ENCODE data around the gene C17orf50. TPM values are rescaled to one million over a fixed set of nuclear protein-coding genes. Genes with fewer than 3 reads are reported as not detected.
A peak's percentile ranks its signal among the peaks of the same experiment; 100 is the strongest.

The C17orf50 gene
- total and polyA plus RNA-seq, 9 donors: not detected

DNA sequence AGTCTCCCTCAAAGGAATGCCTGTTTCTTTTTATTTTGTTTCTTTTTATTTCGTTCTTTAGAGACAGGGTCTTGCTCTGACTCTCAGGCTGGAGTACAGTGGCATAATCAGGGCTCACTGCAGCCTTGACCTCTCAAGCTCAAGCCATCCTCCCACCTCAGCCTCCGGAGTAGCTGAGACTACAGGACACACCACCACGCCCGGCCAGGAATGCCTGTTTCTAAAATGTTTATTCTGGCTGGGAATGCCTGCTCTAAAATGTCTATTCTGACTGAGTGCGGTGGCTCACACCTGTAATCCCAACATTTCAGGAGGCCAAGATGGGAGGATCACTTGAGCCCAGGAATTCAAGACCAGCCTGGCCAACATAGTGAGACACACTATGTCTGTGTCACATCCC, 37.2 kb downstream of the C17orf50 start:
- Histone ChIP-seq H3K27ac (no peak overlapping the region), H3K36me3 (no peaks in the 10 kb centered on the region), H3K27me3 (no peaks in the 10 kb centered on the region), H3K9me3 (no peaks in the 10 kb centered on the region), H3K4me1 (ENCODE audit: insufficient read depth) (peaks cover 5% of the 10 kb centered on the region), H3K4me3 (no peak overlapping the region)
- no peak for TF ChIP-seq EP300 (IDR thresholded peaks at IDR 0.05)
- no peak for TF ChIP-seq POLR2A (IDR thresholded peaks at IDR 0.05)
- TF ChIP-seq, protein P1, sequence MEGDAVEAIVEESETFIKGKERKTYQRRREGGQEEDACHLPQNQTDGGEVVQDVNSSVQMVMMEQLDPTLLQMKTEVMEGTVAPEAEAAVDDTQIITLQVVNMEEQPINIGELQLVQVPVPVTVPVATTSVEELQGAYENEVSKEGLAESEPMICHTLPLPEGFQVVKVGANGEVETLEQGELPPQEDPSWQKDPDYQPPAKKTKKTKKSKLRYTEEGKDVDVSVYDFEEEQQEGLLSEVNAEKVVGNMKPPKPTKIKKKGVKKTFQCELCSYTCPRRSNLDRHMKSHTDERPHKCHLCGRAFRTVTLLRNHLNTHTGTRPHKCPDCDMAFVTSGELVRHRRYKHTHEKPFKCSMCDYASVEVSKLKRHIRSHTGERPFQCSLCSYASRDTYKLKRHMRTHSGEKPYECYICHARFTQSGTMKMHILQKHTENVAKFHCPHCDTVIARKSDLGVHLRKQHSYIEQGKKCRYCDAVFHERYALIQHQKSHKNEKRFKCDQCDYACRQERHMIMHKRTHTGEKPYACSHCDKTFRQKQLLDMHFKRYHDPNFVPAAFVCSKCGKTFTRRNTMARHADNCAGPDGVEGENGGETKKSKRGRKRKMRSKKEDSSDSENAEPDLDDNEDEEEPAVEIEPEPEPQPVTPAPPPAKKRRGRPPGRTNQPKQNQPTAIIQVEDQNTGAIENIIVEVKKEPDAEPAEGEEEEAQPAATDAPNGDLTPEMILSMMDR (IDR thresholded peaks at IDR 0.05): no peak
- intact Hi-C loops (cut with DNase I): no loop called here
- WGBS, 3 donors: 32 to 38% (median 37%) methylated on average over 5 of the region's 5 CpGs
- DNase-seq: no peak

GRCh38 chr17:35799942-35800341, 39.3 kb downstream of the C17orf50 start:
- Histone ChIP-seq H3K4me1 (ENCODE audit: insufficient read depth) (peaks cover 2% of the 10 kb centered on the region), H3K9me3 (no peaks in the 10 kb centered on the region), H3K27me3 (no peaks in the 10 kb centered on the region), H3K4me3 (no peak overlapping the region), H3K36me3 (no peaks in the 10 kb centered on the region), H3K27ac (no peak overlapping the region)
- TF ChIP-seq POLR2A (IDR thresholded peaks at IDR 0.05) (no peak), EP300 (IDR thresholded peaks at IDR 0.05) (no peak)
- TF ChIP-seq, protein P1 (IDR thresholded peaks at IDR 0.05): no peak
- intact Hi-C loops (cut with DNase I): no loop called here
- peak in 2 of 5 donors; percentile 46 to 58 for DNase-seq

DNA sequence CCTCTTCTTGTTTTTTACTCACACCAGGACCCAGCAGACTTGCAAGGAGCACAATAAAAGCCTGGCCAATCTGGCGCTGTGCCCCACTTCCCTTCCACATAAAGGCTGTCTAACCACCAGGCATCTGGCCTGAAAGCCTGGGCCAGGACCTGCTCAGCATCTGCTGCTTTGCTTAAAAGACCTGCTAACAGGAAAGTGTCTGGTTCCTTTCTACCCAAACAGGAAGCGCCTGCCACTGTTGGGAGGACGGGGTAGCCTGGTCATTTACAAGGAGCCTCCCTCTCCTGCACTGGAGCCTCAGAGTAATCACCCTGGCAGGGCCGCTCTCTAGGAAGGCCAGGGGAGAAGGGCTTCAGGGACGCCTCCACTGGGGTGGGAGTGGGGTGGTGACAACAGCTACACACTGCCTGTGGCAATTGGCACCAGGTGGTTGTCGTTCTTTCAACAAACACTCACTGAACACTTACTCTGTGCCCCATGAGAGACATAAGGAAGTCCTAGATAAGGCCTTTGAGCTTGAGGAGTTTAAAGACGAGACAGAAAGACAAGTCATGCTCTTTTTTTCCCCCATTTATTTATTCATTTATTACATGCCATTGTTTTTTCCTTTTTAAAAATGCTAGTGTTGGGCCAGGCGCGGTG, 41.0 kb downstream of the C17orf50 start:
- TF ChIP-seq EP300 (IDR thresholded peaks at IDR 0.05): no peak
- TF ChIP-seq, protein P1 (IDR thresholded peaks at IDR 0.05): no peak
- TF ChIP-seq POLR2A (IDR thresholded peaks at IDR 0.05): no peak
- Histone ChIP-seq H3K27ac (no peak overlapping the region), H3K4me3 (no peak overlapping the region), H3K4me1 (ENCODE audit: insufficient read depth) (no peaks in the 10 kb centered on the region), H3K9me3 (no peaks in the 10 kb centered on the region), H3K36me3 (no peaks in the 10 kb centered on the region), H3K27me3 (no peaks in the 10 kb centered on the region)
- 71 to 73% (median 72%) methylated on average over 9 of the region's 9 CpGs for WGBS, 3 donors
- peak in 2 of 5 donors; percentile 41 to 44 for DNase-seq
- intact Hi-C loops (cut with DNase I): no loop called here

DNA sequence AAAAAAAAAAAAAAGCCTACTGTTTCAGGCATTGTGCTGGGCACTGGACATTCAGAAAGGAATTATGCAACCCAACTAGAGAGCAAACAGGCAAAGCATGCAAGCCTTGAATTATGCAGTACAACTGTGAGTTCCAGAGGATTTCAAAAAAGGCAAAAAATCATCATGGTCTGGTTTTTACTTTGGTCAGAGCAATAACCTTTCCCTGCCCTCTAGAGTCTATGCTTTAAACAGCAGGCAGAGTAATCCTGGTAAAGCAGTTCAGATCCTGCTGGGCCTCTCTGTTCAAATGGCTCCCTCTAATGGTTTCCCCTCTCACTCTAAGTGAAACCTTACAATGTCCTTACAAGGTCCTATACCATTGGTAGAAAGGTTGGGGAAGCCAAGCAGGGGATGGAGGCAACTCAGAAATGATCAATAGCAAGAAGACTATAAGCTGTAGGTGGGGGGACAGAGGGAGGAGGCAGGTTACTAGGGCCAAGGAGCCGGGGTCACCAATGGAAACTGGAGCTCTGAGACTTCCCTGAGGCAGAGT, 44.0 kb downstream of the C17orf50 start:
- Histone ChIP-seq H3K4me1 (ENCODE audit: insufficient read depth) (no peaks in the 10 kb centered on the region), H3K36me3 (no peaks in the 10 kb centered on the region), H3K4me3 (no peak overlapping the region), H3K27ac (no peak overlapping the region), H3K27me3 (no peaks in the 10 kb centered on the region), H3K9me3 (no peaks in the 10 kb centered on the region)
- no peak for DNase-seq
- 50 to 73% (median 59%) methylated on average over 1 of the region's 1 CpG for WGBS, 3 donors
- intact Hi-C loops (cut with DNase I): loop anchor here (2.0 to 5.0 kb wide), 3 partner anchors 37 to 42 kb away; partner anchors contain the start of gene C17orf50 (in 1 of the 4)
- no peak for TF ChIP-seq POLR2A (IDR thresholded peaks at IDR 0.05)
- TF ChIP-seq, protein P1 (IDR thresholded peaks at IDR 0.05): peak in 2 of 3 donors; percentile 15 to 44
- TF ChIP-seq EP300 (IDR thresholded peaks at IDR 0.05): no peak

Data from ovary (tissue), 9 donors.